Left ventricle myocardium inferior (tissue), 1 donor: ENCODE data around the gene RGL1. TPM values are rescaled to one million over a fixed set of nuclear protein-coding genes. Genes with fewer than 3 reads are reported as not detected.

Experiments used
- DNase-seq: peaks from one replicate; pipeline ENCODE4 v3.0.0-alpha.2; 2020
- H3K27ac ChIP-seq: fragments of 200-600 bp; replicated peaks from 2 replicates; pipeline ENCODE4 v1.8.0; 2021
- H3K27me3 ChIP-seq: fragments of 200-600 bp; 2 replicates; pipeline ENCODE4 v1.8.0; 2021; ENCODE audit warnings: low read depth
- H3K36me3 ChIP-seq: fragments of 200-600 bp; 2 replicates; pipeline ENCODE4 v1.8.0; 2021
- H3K4me1 ChIP-seq: fragments of 200-600 bp; 2 replicates; pipeline ENCODE4 v1.8.0; 2021
- H3K4me3 ChIP-seq: fragments of 200-600 bp; 2 replicates; pipeline ENCODE4 v1.8.0; 2021; ENCODE audit warnings: mild to moderate bottlenecking, moderate library complexity
- H3K9me3 ChIP-seq: fragments of 200-600 bp; replicated peaks from 2 replicates; pipeline ENCODE4 v1.8.0; 2021
- CTCF ChIP-seq: fragments of 200-600 bp; IDR thresholded peaks from 2 replicates; pipeline ENCODE4 v1.8.0; 2021; ENCODE audit warnings: antibody characterized with exemption, mild to moderate bottlenecking, borderline replicate concordance
- intact Hi-C: fragments of 100-400 bp; cut with micrococcal nuclease; formaldehyde crosslinking; loops from one replicate; pipeline ENCODE4 v1.11.0; 2022
- total RNA-seq: library from RNA; stranded (reverse); fragmentation: NEBNext Ultra II Directional; extraction: Animal tissue kit (Norgen Biotek cat#: 25700); gene quantifications from one replicate; pipeline ENCODE4 v1.2.1, GENCODE V29; 2021
- donor health status: DM: no; HTN: yes; CAD: no; lungs with severe emphysema.

Gene RGL1
- total RNA-seq, 1 donor from 2014 or later = 19.4 TPM

- H3K27ac ChIP-seq = peak overlapping the region; percentile 43
- H3K9me3 ChIP-seq = no peaks in the 10 kb centered on the region
- peaks cover 34% of the 10 kb centered on the region for H3K4me1 ChIP-seq
- no peak for DNase-seq
- no peaks in the 10 kb centered on the region for H3K27me3 ChIP-seq
- H3K4me3 ChIP-seq = no peak overlapping the region
- intact Hi-C loops = no loop called here
- peaks cover 53% of the 10 kb centered on the region for H3K36me3 ChIP-seq
- no peak for TF ChIP-seq CTCF
These were observed 93.7 kb downstream of the RGL1 start for GRCh38 chr1:183898610-183899009.

DNA sequence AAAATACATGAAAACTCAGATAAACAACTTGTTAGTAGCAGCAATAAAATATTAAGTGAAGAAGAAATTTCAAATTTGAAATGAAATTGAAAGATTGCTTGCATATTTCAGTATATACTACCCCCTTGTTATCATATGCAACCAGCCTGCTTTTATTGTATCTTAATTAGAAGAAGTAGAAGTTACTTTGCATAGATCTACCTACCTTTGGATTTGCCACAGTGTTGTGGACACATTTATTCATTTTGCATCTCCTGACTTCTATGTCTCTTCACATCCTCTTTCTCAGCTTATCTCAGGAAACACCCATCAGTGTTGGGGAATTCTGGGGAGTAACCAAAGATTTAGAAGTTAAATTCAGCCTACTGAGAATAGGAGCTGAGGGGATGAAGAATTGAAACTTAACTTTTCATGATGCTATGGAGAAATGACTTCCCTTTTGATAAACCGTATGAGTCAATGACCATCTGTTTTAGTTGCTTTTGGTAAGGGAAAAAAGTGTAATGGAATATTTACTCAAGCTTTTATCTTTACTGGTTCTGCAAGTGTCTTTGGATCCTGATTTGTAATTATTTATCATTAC is 96.9 kb downstream of the RGL1 start:
- intact Hi-C loops = no loop called here
- Histone ChIP-seq H3K27me3 (no peaks in the 10 kb centered on the region), H3K4me3 (no peak overlapping the region), H3K9me3 (no peaks in the 10 kb centered on the region), H3K36me3 (peaks cover 64% of the 10 kb centered on the region), H3K4me1 (peaks cover 36% of the 10 kb centered on the region), H3K27ac (peak overlapping the region; percentile 47)
- DNase-seq = no peak
- TF ChIP-seq CTCF = no peak

DNA sequence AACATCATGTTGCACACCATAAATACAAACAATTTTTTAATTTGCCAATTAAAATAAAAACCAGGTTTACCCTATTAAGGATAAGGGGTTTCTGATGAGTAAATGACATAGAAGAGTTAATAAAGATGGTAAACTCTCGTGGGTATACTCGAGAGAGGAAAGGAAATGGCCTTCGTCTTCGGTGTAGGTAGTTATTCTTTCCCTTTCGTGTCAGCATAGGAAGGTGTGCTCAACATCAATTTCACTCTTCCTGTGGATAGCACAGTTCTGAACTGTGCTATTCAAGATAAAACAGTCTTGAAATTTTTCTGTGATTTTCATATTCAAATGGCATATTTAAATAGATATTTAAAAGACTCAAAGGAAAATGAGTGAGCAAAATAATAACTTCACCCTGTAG is 98.2 kb downstream of the RGL1 start:
- H3K9me3 ChIP-seq = no peaks in the 10 kb centered on the region

GRCh38 chr1:183905508-183906113 is 100.7 kb downstream of the RGL1 start:
- no peak for DNase-seq
- H3K36me3 ChIP-seq = peaks cover 69% of the 10 kb centered on the region

More for the DNA sequence above, 98.2 kb downstream of the RGL1 start:
- no peaks in the 10 kb centered on the region for H3K27me3 ChIP-seq
- H3K27ac ChIP-seq = no peak overlapping the region
- TF ChIP-seq CTCF = no peak
- intact Hi-C loops = no loop called here
- peaks cover 71% of the 10 kb centered on the region for H3K36me3 ChIP-seq
- DNase-seq = no peak
- H3K4me3 ChIP-seq = no peak overlapping the region
- peaks cover 25% of the 10 kb centered on the region for H3K4me1 ChIP-seq

GRCh38 chr1:183907070-183907469 is 102.2 kb downstream of the RGL1 start:
- peaks cover 19% of the 10 kb centered on the region for H3K4me1 ChIP-seq
- peak overlapping the region; percentile 30 for H3K27ac ChIP-seq
- no peak overlapping the region for H3K4me3 ChIP-seq
- H3K36me3 ChIP-seq = peaks cover 75% of the 10 kb centered on the region
- intact Hi-C loops = no loop called here
- H3K27me3 ChIP-seq = no peaks in the 10 kb centered on the region
- no peaks in the 10 kb centered on the region for H3K9me3 ChIP-seq
- TF ChIP-seq CTCF = no peak
- no peak for DNase-seq

More at GRCh38 chr1:183905508-183906113, 100.7 kb downstream of the RGL1 start:
- H3K27ac ChIP-seq = peak overlapping the region; percentile 45
- intact Hi-C loops = no loop called here
- TF ChIP-seq CTCF = no peak
- H3K4me3 ChIP-seq = no peak overlapping the region
- no peaks in the 10 kb centered on the region for H3K9me3 ChIP-seq
- H3K4me1 ChIP-seq = peaks cover 19% of the 10 kb centered on the region
- no peaks in the 10 kb centered on the region for H3K27me3 ChIP-seq
